HG03575 (cell line): ENCODE measurements around the gene ANTXR2.
A peak's percentile ranks its signal among the peaks of the same experiment; 100 is the strongest.

Source experiments
- ATAC-seq: cut with Tn5 transposase; IDR thresholded peaks from one replicate; pipeline ENCODE4 v1.9.1; 2021; ENCODE audit not compliant: unreplicated experiment, insufficient number of reproducible peaks, low FRiP score; ENCODE audit errors: extremely low read depth

Gene ANTXR2

GRCh38 chr4:80094191-80094590, 21.2 kb upstream of the ANTXR2 start:
- no peak for ATAC-seq

DNA sequence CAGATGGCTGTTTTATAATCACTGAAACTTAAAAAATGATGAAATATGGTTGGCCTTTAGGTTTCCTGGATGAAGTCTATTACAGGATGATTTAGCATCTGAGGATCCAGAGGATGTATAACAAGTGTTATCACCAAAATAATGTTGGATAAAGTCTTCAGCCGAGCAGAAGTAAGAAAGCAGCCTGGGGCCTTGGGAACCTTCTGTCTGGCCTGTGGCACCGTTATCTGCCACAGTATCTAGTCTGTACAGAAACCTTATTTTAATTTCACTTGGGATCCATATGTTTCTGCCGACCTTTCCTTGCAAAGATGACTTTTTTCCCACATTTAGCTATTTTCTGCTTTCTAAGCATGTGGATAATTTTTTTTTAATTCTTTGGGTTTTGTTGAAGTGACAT, 20.5 kb upstream of the ANTXR2 start:
- no peak for ATAC-seq

GRCh38 chr4:80092847-80093246, 19.8 kb upstream of the ANTXR2 start:
- no peak for ATAC-seq

DNA sequence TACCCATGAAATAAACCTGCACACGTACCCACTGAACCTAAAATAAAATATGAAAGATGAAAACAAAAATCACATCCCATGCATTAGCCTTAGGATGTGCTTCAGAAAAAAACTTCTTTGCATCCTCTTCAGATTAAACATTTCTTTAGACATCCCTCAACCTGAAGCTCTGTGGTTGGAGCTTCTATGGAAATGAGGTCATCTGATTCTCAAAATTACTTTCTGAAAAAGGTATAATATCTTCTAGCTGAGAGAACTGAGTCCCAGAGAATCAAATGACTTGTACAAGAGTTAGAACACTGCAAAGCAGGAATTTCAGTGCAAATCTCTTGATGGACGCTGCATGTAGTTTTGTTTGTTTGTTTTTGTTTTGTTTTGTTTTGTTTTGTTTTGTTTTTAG, 19.1 kb upstream of the ANTXR2 start:
- ATAC-seq: no peak

GRCh38 chr4:80091688-80092087, 18.7 kb upstream of the ANTXR2 start:
- no peak for ATAC-seq

GRCh38 chr4:80091184-80091583, 18.2 kb upstream of the ANTXR2 start:
- no peak for ATAC-seq

GRCh38 chr4:80090090-80090489, 17.1 kb upstream of the ANTXR2 start:
- ATAC-seq: no peak

- no peak for ATAC-seq
Measured at GRCh38 chr4:80088471-80088870, 15.4 kb upstream of the ANTXR2 start.

DNA sequence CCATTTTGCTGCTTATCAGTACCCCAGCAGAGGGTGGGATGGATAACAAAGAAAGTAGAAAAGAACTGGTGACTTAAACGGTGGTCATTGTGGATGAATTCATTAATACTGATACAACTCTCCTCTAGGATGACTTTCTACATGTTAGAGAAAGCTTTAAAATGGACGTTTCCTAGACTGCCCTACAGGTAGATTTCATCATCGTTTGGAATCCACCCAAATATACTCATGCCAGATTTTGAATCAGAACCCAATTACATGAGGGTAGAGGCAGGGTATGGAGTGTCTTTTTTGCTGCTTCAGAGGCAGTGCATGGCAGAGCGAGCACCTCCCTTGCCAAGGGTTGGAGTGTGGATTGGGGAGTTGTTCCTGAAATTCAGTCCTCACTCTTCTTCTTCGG, 13.3 kb upstream of the ANTXR2 start:
- ATAC-seq: no peak

GRCh38 chr4:80085081-80085480, 12.1 kb upstream of the ANTXR2 start:
- no peak for ATAC-seq

DNA sequence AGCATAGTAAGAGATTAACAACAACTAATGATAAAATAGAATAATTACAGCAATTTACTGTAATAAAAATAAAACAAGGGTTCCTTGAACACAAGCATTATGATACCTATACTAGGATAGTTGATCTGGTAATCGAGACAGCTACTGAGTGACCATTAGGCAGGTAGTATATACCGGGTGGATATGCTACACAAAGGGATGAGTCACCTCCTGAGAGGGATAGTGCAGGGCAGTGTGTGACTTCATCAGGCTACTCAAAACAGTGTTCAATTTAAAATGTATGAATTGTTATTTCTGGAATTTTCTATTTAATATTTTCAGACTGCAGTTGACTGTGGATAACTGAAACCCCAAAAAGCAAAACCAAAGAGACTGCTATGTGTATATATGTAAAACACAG, 9.7 kb upstream of the ANTXR2 start:
- no peak for ATAC-seq

DNA sequence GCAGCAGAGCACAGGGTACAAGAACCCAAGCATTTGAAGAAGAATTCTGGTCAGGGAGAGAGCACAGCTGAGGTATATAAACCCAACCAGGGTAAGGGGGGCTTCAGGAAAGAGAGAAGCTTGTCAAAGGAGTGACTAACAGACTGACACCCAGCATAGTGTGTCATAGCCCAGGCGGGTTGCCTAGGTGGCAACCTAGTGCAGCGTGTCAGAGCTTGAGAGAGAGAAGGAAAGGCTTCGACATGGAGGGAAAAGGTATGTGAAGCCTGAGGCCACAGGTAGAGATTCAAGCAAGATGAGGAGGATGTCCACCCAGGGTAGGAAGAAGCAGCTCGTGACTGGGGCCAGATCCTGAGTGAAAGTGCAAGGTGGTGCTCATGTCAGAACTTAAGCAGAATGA, 8.5 kb upstream of the ANTXR2 start:
- no peak for ATAC-seq

DNA sequence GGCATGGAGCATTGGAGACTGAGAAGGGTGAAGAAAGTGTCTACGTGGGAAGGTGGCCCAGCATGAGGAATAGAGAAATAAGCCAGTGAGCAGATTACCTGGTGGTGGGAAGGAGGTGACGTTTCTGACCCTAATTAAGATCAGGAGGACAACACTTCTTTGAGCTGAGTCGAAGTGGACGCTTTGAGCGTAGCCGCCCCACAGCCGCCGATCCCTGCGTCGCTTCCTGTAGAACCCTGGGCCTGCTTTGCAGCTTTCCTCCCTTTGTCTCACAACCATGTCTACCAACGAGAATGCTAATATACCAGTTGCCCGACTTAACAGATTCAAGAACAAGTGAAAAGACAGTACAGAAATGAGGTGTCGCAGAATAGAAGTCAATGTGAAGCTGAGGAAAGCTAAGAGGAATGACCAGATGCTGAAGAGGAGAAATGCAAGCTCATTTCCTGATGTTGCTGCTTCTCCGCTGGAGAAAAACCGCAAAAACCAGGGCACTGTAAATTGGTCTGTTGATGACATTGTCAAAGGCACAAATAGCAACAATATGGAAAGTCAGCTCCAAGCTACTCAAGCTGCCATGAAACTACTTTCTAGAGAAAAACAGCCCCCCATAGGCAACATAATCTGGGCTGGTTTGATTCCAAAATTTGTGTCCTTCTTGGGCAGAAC, 6.4 kb upstream of the ANTXR2 start:
- no peak for ATAC-seq

- no peak for ATAC-seq
Measured at GRCh38 chr4:80078346-80079092, 5.5 kb upstream of the ANTXR2 start.

GRCh38 chr4:80077639-80078038, 4.6 kb upstream of the ANTXR2 start:
- no peak for ATAC-seq

DNA sequence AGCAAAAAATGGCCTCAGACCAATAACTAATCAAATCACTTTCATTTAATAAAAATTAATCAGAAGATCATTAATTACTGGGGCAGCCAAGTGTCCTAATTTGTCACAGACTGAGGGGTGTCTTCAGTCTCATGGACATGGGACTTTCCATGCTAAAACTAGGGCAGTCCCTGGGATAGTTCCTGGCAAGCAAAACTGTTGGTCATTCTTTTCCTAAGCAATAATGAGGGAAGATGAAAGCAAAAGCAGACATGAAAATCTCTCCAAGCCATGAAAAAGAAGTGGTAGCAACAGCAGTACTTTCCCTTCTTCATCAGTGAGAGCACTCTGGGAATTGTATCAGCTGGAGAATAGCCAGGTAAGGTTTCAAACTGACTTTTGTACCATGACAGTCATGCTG, 3.7 kb upstream of the ANTXR2 start:
- no peak for ATAC-seq

GRCh38 chr4:80075995-80076675, 3.1 kb upstream of the ANTXR2 start:
- no peak for ATAC-seq

- no peak for ATAC-seq
Measured at GRCh38 chr4:80074651-80075050, 1.6 kb upstream of the ANTXR2 start.

DNA sequence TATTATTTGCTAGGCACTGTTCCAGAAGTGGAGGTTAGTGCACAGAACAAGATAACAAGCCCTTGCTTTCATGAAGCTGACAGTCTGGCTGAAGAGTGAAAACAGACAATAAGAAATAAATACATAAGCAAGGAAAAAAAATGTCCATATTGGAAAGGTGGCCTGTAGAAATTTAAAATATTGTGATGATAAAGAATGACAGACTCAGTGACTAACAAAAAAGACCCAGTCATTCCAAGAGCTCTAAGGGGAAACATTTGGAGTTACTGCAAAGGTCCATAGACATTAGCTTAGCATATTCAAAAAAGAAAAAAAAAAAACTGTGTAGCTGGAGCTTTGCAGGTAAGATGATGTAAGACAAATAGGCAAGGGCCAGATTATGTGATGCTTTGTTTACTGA, 1.0 kb upstream of the ANTXR2 start:
- ATAC-seq: no peak

- ATAC-seq: peak; percentile 29
Measured at GRCh38 chr4:80073473-80074008, 512 bp upstream of the ANTXR2 start.
